KMS-11 (cell line): Measurements from ENCODE around the gene SMG1.

Source experiments
- H2AFZ ChIP-seq: fragments of 200-600 bp; sonication (generic); 2 replicates; pipeline ENCODE4 v1.6.1; 2016; ENCODE audit warnings: antibody characterized with exemption, mixed run types, low read depth
- H3K27ac ChIP-seq: fragments of 200-600 bp; sonication (generic); 2 replicates; pipeline ENCODE4 v1.6.1; 2016; ENCODE audit warnings: mild to moderate bottlenecking, mixed run types
- H3K27me3 ChIP-seq: fragments of 200-600 bp; sonication (generic); 2 replicates; pipeline ENCODE4 v1.6.1; 2017; ENCODE audit warnings: mild to moderate bottlenecking, low read depth, mixed run types, moderate library complexity; ENCODE audit not compliant: insufficient read depth
- H3K36me3 ChIP-seq: fragments of 200-600 bp; sonication (generic); 2 replicates; pipeline ENCODE4 v1.6.1; 2017; ENCODE audit warnings: mild to moderate bottlenecking, mixed run types; ENCODE audit not compliant: insufficient read depth
- H3K4me1 ChIP-seq: fragments of 200-600 bp; sonication (generic); 2 replicates; pipeline ENCODE4 v1.6.1; 2016; ENCODE audit warnings: mild to moderate bottlenecking, low read depth, mixed run types; ENCODE audit not compliant: poor library complexity, severe bottlenecking
- H3K4me2 ChIP-seq: fragments of 200-600 bp; sonication (generic); 2 replicates; pipeline ENCODE4 v1.7.0; 2016; ENCODE audit warnings: mild to moderate bottlenecking, mixed run types
- H3K4me3 ChIP-seq: fragments of 200-600 bp; sonication (generic); IDR thresholded peaks from 2 replicates; pipeline ENCODE4 v1.6.1; 2017; ENCODE audit warnings: low read depth, low read length, mixed read lengths; ENCODE audit not compliant: insufficient read depth
- H3K79me2 ChIP-seq: fragments of 200-600 bp; sonication (generic); 2 replicates; pipeline ENCODE4 v1.6.1; 2016; ENCODE audit warnings: low read depth, mixed run types; ENCODE audit not compliant: insufficient read depth
- H3K9ac ChIP-seq: fragments of 200-600 bp; sonication (generic); 2 replicates; pipeline ENCODE4 v1.6.1; 2016; ENCODE audit warnings: mild to moderate bottlenecking, mixed run types
- H4K20me1 ChIP-seq: fragments of 200-600 bp; sonication (generic); 2 replicates; pipeline ENCODE4 v1.6.1; 2016; ENCODE audit warnings: mild to moderate bottlenecking, mixed run types; ENCODE audit not compliant: insufficient read depth
- CTCF ChIP-seq: fragments of 200-600 bp; sonication (generic); conservative IDR thresholded peaks from 2 replicates; pipeline ENCODE4 v1.6.1; 2017; ENCODE audit warnings: low read depth, mild to moderate bottlenecking, antibody characterized with exemption, low read length, moderate library complexity, mixed read lengths

SMG1 gene

GRCh38 chr16:18943414-18943813 is 17.2 kb upstream of the SMG1 start:
- Histone ChIP-seq H3K36me3 (no peaks in the 10 kb centered on the region), H3K27ac (no peak overlapping the region), H2AFZ (no peak overlapping the region), H3K9ac (no peak overlapping the region), H3K4me2 (no peak overlapping the region), H4K20me1 (no peaks in the 10 kb centered on the region), H3K27me3 (no peaks in the 10 kb centered on the region), H3K79me2 (no peaks in the 10 kb centered on the region), H3K4me3 (no peak overlapping the region), H3K4me1 (peaks cover 15% of the 10 kb centered on the region)
- TF ChIP-seq CTCF = no peak

DNA sequence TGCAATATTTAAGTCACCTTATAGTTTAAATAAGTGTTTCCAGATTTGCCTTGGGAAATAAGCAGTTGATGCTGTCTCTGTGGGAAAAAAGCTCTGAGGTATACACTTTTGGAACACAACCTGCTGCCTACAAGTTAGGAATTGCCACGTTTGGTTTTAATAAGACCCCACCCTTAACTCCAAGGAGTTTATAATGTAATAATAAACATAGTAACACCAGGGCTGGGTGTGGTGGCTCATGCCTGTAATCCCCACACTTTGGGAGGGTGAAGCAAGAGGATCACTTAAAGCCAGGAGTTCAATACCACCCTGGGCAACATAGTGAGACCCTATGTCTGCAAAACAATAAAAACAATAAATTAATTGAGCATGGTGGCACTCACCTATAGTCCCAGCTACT is 15.9 kb upstream of the SMG1 start:
- H3K36me3 ChIP-seq = no peaks in the 10 kb centered on the region
- no peak overlapping the region for H2AFZ ChIP-seq
- no peak overlapping the region for H3K4me3 ChIP-seq
- no peaks in the 10 kb centered on the region for H3K79me2 ChIP-seq
- peaks cover 15% of the 10 kb centered on the region for H3K4me1 ChIP-seq
- H4K20me1 ChIP-seq = no peaks in the 10 kb centered on the region
- no peak for TF ChIP-seq CTCF
- H3K27me3 ChIP-seq = no peaks in the 10 kb centered on the region
- H3K4me2 ChIP-seq = no peak overlapping the region
- H3K9ac ChIP-seq = no peak overlapping the region
- no peak overlapping the region for H3K27ac ChIP-seq

DNA sequence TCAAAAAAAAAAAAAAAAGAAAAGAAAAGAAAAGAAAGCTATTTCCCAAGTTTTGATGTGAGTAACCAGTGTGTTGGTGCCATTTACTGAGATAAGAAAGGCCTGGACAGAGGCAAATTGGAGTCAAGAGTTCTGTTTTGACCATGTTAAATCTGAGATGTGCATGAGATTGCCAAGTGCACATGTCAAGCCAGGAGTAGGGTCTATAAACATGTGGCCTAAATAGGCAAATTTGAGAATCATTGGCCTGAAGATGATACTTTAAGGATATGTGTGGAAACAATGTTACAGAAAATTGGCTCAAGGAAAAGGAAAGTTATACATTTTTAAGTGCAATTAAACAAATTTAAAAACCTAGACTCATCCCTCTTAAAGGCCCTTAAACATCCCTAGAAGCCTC is 15.3 kb upstream of the SMG1 start:
- Histone ChIP-seq H3K27ac (no peak overlapping the region), H3K4me3 (no peak overlapping the region)
- TF ChIP-seq CTCF = no peak

DNA sequence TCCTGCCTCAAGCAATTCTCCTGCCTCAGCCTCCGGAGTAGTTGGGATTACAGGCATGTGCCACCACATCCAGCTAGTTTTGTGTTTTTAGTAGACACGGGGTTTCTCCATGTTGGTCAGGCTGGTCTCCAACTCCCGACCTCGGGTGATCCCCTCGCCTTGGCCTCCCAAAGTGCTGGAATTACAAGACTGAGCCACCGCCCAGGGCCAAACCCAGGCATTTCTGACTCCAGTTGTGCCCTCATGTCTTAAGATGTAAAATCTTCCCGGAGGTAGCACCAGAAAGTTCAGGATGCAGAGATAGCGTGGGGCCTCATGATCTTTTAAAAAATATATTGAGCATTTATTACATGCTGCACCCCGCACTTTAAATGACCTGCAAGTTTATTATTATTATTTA is 12.8 kb upstream of the SMG1 start:
- Histone ChIP-seq H3K4me1 (no peaks in the 10 kb centered on the region), H3K4me2 (no peak overlapping the region), H3K4me3 (no peak overlapping the region), H3K27me3 (no peaks in the 10 kb centered on the region), H2AFZ (no peak overlapping the region), H3K79me2 (no peaks in the 10 kb centered on the region), H3K36me3 (no peaks in the 10 kb centered on the region), H4K20me1 (no peaks in the 10 kb centered on the region), H3K9ac (no peak overlapping the region), H3K27ac (no peak overlapping the region)
- no peak for TF ChIP-seq CTCF

More for the DNA sequence above, 15.3 kb upstream of the SMG1 start:
- Histone ChIP-seq H3K36me3 (no peaks in the 10 kb centered on the region), H3K9ac (no peak overlapping the region), H3K4me2 (no peak overlapping the region), H3K27me3 (no peaks in the 10 kb centered on the region), H2AFZ (no peak overlapping the region), H3K4me1 (peaks cover 10% of the 10 kb centered on the region), H3K79me2 (no peaks in the 10 kb centered on the region), H4K20me1 (no peaks in the 10 kb centered on the region)

- Histone ChIP-seq H3K4me3 (no peak overlapping the region), H3K36me3 (no peaks in the 10 kb centered on the region), H3K27me3 (no peaks in the 10 kb centered on the region), H3K4me1 (no peaks in the 10 kb centered on the region), H3K27ac (no peak overlapping the region), H3K4me2 (no peak overlapping the region), H3K9ac (no peak overlapping the region), H4K20me1 (no peaks in the 10 kb centered on the region), H2AFZ (no peak overlapping the region), H3K79me2 (no peaks in the 10 kb centered on the region)
- no peak for TF ChIP-seq CTCF
These were observed 11.2 kb upstream of the SMG1 start for GRCh38 chr16:18937390-18937789.
